ENCODE data around the gene C6. TPM values are rescaled to one million over a fixed set of nuclear protein-coding genes. Genes with fewer than 3 reads are reported as not detected.

Gene C6
- total RNA-seq, 1 donor from 2014 or later = not detected

DNA sequence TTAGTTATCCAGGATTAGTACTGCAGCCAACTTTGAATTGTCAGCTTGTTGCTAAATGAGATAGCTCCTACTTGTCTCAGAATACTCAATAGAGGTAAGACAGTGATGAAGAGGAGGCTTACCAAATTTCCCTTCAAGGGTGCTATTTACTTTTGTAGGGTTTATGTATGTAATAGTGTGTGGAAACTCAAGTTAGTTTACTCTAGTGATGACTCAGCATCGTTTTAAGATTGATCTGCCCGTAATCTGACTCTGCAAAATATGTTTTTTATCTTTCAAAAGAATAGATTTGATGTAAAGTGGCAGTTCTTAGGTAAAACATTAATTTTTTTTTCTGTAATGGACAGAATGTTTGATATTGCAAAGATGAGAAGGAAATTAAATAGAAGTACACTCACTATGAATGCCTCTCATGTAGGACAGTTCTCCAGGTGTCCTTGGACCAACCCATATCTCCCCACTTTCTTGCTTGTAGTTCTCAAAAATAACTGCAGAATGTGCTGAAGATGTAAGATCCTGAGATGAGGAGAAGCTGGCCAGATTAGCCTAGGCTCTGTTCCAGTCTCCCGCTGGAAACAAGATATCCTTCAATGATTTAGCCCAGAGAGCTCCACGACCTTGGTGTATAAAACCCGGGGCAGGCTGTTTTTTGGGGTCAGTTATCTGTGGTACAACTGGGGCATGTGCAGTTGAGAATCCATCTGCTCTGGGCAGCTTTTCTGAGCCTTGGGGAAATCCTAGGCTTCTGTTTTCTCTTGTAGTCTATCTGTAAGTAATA is 117.8 kb downstream of the C6 start:
- Mint-ChIP-seq H3K36me3 (ENCODE audit: low read depth) (no peaks in the 10 kb centered on the region), H3K9me3 (no peaks in the 10 kb centered on the region), H3K27me3 (ENCODE audit: insufficient read depth) (no peaks in the 10 kb centered on the region), H3K4me1 (ENCODE audit: low read depth) (no peaks in the 10 kb centered on the region), H3K4me3 (no peak overlapping the region), H3K27ac (no peak overlapping the region)
- DNase-seq (ENCODE audit: low spot score) = no peak
- intact Hi-C loops (cut with micrococcal nuclease) = no loop called here

DNA sequence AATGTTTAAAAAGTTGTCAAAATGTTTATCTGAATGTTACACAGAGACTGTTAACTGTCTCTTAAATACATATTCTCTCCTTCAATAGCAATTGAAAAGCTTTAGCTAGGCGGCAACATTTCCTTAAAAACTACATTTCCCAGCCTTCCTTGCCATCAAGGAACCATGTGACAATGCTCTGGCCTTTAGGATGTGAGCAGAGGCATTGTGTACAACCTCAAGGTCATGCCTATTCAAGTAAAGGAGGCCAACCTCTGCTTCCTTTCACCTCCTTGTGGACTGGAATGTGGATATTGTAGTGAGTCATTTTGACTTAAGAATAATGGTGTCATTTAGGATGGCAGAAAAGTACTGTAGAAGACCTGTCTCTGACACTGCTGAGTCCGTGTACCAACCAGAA is 118.5 kb downstream of the C6 start:
- Mint-ChIP-seq H3K4me1 (ENCODE audit: low read depth) (no peaks in the 10 kb centered on the region), H3K27me3 (ENCODE audit: insufficient read depth) (no peaks in the 10 kb centered on the region), H3K4me3 (no peak overlapping the region), H3K36me3 (ENCODE audit: low read depth) (no peaks in the 10 kb centered on the region), H3K9me3 (no peaks in the 10 kb centered on the region), H3K27ac (no peak overlapping the region)
- no peak for DNase-seq (ENCODE audit: low spot score)
- intact Hi-C loops (cut with micrococcal nuclease) = no loop called here

DNA sequence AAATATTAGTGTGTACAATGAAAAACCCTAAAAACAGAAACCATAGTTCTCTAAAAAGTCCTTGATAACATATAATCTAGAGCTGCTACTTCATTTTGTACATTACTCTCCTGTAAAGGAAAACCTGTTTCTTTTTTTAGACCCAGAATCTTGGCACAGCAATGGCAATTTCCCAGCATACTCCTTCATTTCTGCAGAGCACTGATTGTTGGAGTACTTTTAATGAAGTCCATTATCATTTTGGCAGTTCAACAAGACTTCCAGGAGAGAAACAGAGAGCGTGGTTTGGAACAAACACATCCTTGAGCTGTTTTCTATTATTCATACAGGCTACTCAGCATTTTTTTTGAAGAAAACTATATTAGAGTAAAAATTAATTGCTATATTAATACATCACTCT is 119.5 kb downstream of the C6 start:
- DNase-seq (ENCODE audit: low spot score) = no peak
- Mint-ChIP-seq H3K9me3 (no peaks in the 10 kb centered on the region), H3K36me3 (ENCODE audit: low read depth) (no peaks in the 10 kb centered on the region), H3K27ac (no peak overlapping the region), H3K4me1 (ENCODE audit: low read depth) (no peaks in the 10 kb centered on the region), H3K27me3 (ENCODE audit: insufficient read depth) (no peaks in the 10 kb centered on the region), H3K4me3 (no peak overlapping the region)
- intact Hi-C loops (cut with micrococcal nuclease) = no loop called here

Other genes with a start within 250 kb of the C6 start
- gene MROH2B, start 142.2 kb downstream of the C6 start, total RNA-seq = not detected in 2 replicates

Data from activated T-helper 1 cell treated with anti-CD3 and anti-CD28 coated beads, Interleukin-12 subunit alpha, Interleukin-12 subunit beta, Interleukin-2, Interleukin-4 antibody, amounts not matched to agents 30 ng/mL and 10 ng/mL and 1 ng/mL, durations not matched to agents 14 hours and 24 hours and 36 hours (primary cell).